Neural cell (in vitro differentiated cells): ENCODE measurements around the gene TOGARAM1. TPM values are rescaled to one million over a fixed set of nuclear protein-coding genes. Genes with fewer than 3 reads are reported as not detected.

Experiments
- H2AFZ ChIP-seq: fragments of 200-600, 300-800 bp; sonication (generic), shearing (Covaris generic); 2 replicates; pipeline ENCODE4 v1.6.0; 2014; ENCODE audit warnings: low read depth, mild to moderate bottlenecking, antibody characterized with exemption, low read length, moderate library complexity
- H3F3A ChIP-seq: fragments of 200-600 bp; shearing (Covaris generic); 2 replicates; pipeline ENCODE4 v1.6.1; 2016; ENCODE audit warnings: mild to moderate bottlenecking, moderate library complexity, mixed read lengths, antibody characterized with exemption, low read length; ENCODE audit not compliant: insufficient read depth, poor library complexity, severe bottlenecking
- H3K27ac ChIP-seq: fragments of 200-600, 300-800 bp; sonication (generic), shearing (Covaris generic); 2 replicates; pipeline ENCODE4 v1.5.1; 2014; ENCODE audit warnings: mild to moderate bottlenecking, low read length, moderate library complexity
- H3K27me3 ChIP-seq: fragments of 300-800, 200-600 bp; sonication (generic), shearing (Covaris generic); 2 replicates; pipeline ENCODE4 v1.6.0; 2014; ENCODE audit warnings: mild to moderate bottlenecking, low read depth, low read length, moderate library complexity; ENCODE audit not compliant: insufficient read depth
- H3K36me3 ChIP-seq: fragments of 300-800, 200-600 bp; sonication (generic), shearing (Covaris generic); 2 replicates; pipeline ENCODE4 v1.5.1; 2014; ENCODE audit warnings: mild to moderate bottlenecking, antibody characterized with exemption, low read length, moderate library complexity; ENCODE audit not compliant: insufficient read depth
- H3K4me2 ChIP-seq: fragments of 300-800, 200-600 bp; sonication (generic), shearing (Covaris generic); 2 replicates; pipeline ENCODE4 v1.6.0; 2014; ENCODE audit warnings: mild to moderate bottlenecking, low read length
- H3K4me3 ChIP-seq: fragments of 300-800, 200-600 bp; sonication (generic), shearing (Covaris generic); 2 replicates; pipeline ENCODE4 v1.5.1; 2014; ENCODE audit warnings: mild to moderate bottlenecking, low read length, moderate library complexity
- H3K79me2 ChIP-seq: fragments of 200-600 bp; shearing (Covaris generic); replicated peaks from 2 replicates; pipeline ENCODE4 v1.6.0; 2014; ENCODE audit warnings: mild to moderate bottlenecking, low read length, moderate library complexity; ENCODE audit not compliant: insufficient read depth
- H3K9ac ChIP-seq: fragments of 300-800, 200-600 bp; sonication (generic), shearing (Covaris generic); 2 replicates; pipeline ENCODE4 v1.6.1; 2016; ENCODE audit warnings: mild to moderate bottlenecking, low read length, mixed read lengths
- H3K9me2 ChIP-seq: fragments of 200-600 bp; shearing (Covaris generic); 2 replicates; pipeline ENCODE4 v1.6.1; 2016; ENCODE audit warnings: mild to moderate bottlenecking, low read length, mixed read lengths; ENCODE audit not compliant: insufficient read depth
- H3K9me3 ChIP-seq: fragments of 200-600, 300-800 bp; sonication (generic), shearing (Covaris generic); 2 replicates; pipeline ENCODE4 v1.6.1; 2016; ENCODE audit warnings: mild to moderate bottlenecking, mixed run types, low read length, moderate library complexity, mixed read lengths
- H4K20me1 ChIP-seq: fragments of 200-600 bp; shearing (Covaris generic); 2 replicates; pipeline ENCODE4 v1.6.1; 2016; ENCODE audit warnings: mild to moderate bottlenecking, mixed run types; ENCODE audit not compliant: insufficient read depth
- EP300 ChIP-seq: fragments of 450-650 bp; conservative IDR thresholded peaks from 2 replicates; pipeline ENCODE4 v1.6.1; 2014; ENCODE audit warnings: antibody characterized with exemption, mild to moderate bottlenecking, moderate library complexity; ENCODE audit not compliant: poor library complexity, severe bottlenecking
- EZH2 ChIP-seq: fragments of 200-600, 300-800 bp; shearing (Covaris generic), sonication (generic); IDR thresholded peaks from 2 replicates; pipeline ENCODE4 v1.6.1; 2014; ENCODE audit warnings: antibody characterized with exemption, low read length, borderline replicate concordance, mild to moderate bottlenecking; ENCODE audit not compliant: insufficient read depth, poor library complexity, severe bottlenecking
- MXI1 ChIP-seq: fragments of 450-650 bp; conservative IDR thresholded peaks from 2 replicates; pipeline ENCODE4 v1.6.1; 2014; ENCODE audit warnings: antibody characterized with exemption, mild to moderate bottlenecking; ENCODE audit not compliant: poor library complexity, severe bottlenecking
- POLR2AphosphoS5 ChIP-seq: IDR thresholded peaks from 2 replicates; pipeline ENCODE4 v1.6.1; 2012
- RAD21 ChIP-seq: fragments of 450-650 bp; conservative IDR thresholded peaks from 2 replicates; pipeline ENCODE4 v1.6.1; 2014; ENCODE audit warnings: antibody characterized with exemption, mild to moderate bottlenecking, moderate library complexity
- REST ChIP-seq: IDR thresholded peaks from 2 replicates; pipeline ENCODE4 v1.6.1; 2012; ENCODE audit warnings: borderline replicate concordance
- SMC3 ChIP-seq: fragments of 450-650 bp; conservative IDR thresholded peaks from 2 replicates; pipeline ENCODE4 v1.6.1; 2014; ENCODE audit warnings: antibody characterized with exemption, mild to moderate bottlenecking, moderate library complexity; ENCODE audit not compliant: poor library complexity
- TAF1 ChIP-seq: IDR thresholded peaks from 2 replicates; pipeline ENCODE4 v1.6.1; 2012; ENCODE audit warnings: low read depth
- polyA plus RNA-seq: library from polyadenylated mRNA; depleted of rRNA; stranded (reverse); fragments of >200 nt; gene quantifications from 2 replicates; pipeline ENCODE4 v1.2.3, GENCODE V29; 2014
- TF ChIP-seq, protein P1 (sequence below): fragments of 450-650 bp; IDR thresholded peaks from 2 replicates; pipeline ENCODE4 v1.5.1; 2014; ENCODE audit warnings: antibody characterized with exemption, mild to moderate bottlenecking, moderate library complexity; ENCODE audit not compliant: poor library complexity, severe bottlenecking

TOGARAM1 gene
- polyA plus RNA-seq, 1 donor from 2014 or later: 23.8 TPM

- Histone ChIP-seq H3K4me3 (no peak overlapping the region), H3K9me2 (no peaks in the 10 kb centered on the region), H3K9ac (no peak overlapping the region), H3F3A (no peaks in the 10 kb centered on the region), H3K4me2 (no peak overlapping the region), H4K20me1 (no peaks in the 10 kb centered on the region), H3K27ac (no peak overlapping the region), H2AFZ (no peak overlapping the region), H3K9me3 (no peaks in the 10 kb centered on the region), H3K27me3 (no peaks in the 10 kb centered on the region), H3K36me3 (peaks cover 4% of the 10 kb centered on the region), H3K79me2 (peaks cover 73% of the 10 kb centered on the region)
- TF ChIP-seq SMC3 (no peak), MXI1 (no peak), TAF1 (no peak), POLR2AphosphoS5 (no peak), EP300 (no peak), EZH2 (no peak), REST (no peak)
- TF ChIP-seq, protein P1, sequence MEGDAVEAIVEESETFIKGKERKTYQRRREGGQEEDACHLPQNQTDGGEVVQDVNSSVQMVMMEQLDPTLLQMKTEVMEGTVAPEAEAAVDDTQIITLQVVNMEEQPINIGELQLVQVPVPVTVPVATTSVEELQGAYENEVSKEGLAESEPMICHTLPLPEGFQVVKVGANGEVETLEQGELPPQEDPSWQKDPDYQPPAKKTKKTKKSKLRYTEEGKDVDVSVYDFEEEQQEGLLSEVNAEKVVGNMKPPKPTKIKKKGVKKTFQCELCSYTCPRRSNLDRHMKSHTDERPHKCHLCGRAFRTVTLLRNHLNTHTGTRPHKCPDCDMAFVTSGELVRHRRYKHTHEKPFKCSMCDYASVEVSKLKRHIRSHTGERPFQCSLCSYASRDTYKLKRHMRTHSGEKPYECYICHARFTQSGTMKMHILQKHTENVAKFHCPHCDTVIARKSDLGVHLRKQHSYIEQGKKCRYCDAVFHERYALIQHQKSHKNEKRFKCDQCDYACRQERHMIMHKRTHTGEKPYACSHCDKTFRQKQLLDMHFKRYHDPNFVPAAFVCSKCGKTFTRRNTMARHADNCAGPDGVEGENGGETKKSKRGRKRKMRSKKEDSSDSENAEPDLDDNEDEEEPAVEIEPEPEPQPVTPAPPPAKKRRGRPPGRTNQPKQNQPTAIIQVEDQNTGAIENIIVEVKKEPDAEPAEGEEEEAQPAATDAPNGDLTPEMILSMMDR: no peak
These were observed 7.2 kb upstream of the TOGARAM1 start for GRCh38 chr14:44954750-44955149.

DNA sequence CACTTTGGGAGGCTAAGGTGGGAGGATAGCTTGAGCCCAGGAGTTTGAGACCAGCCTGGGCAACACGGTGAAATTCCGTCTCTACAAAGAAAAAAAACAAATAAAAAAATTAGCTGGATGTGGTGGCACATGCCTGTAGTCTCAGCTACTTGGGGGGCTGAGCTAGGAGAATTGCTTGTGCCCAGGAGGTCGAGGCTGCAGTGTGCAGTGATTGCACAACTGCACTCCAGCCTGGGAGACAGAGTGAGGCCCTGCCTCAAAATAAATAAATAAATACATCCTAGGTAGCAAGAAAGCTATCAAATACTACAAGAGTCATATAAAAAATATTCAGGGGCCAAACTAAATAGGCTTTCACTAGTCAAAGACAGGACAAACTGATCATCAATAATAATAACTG, 6.5 kb upstream of the TOGARAM1 start:
- no peak overlapping the region for H3K9ac ChIP-seq
- H3K79me2 ChIP-seq: peaks cover 73% of the 10 kb centered on the region
- H3K27me3 ChIP-seq: no peaks in the 10 kb centered on the region
- no peaks in the 10 kb centered on the region for H3F3A ChIP-seq
- H3K4me2 ChIP-seq: no peak overlapping the region
- no peak overlapping the region for H3K27ac ChIP-seq
- no peak overlapping the region for H2AFZ ChIP-seq
- H3K9me3 ChIP-seq: no peaks in the 10 kb centered on the region
- H3K9me2 ChIP-seq: no peaks in the 10 kb centered on the region
- TF ChIP-seq, protein P1: no peak
- TF ChIP-seq RAD21: no peak
- no peak for TF ChIP-seq REST
- TF ChIP-seq EP300: no peak
- no peaks in the 10 kb centered on the region for H4K20me1 ChIP-seq
- H3K4me3 ChIP-seq: no peak overlapping the region
- H3K36me3 ChIP-seq: peaks cover 4% of the 10 kb centered on the region
